ENCODE measurements around the gene SUCLG2. TPM values are rescaled to one million over a fixed set of nuclear protein-coding genes. Genes with fewer than 3 reads are reported as not detected.

The SUCLG2 gene
- total and polyA plus RNA-seq, 7 donors = 63.1 to 289 (median 70.9) TPM

DNA sequence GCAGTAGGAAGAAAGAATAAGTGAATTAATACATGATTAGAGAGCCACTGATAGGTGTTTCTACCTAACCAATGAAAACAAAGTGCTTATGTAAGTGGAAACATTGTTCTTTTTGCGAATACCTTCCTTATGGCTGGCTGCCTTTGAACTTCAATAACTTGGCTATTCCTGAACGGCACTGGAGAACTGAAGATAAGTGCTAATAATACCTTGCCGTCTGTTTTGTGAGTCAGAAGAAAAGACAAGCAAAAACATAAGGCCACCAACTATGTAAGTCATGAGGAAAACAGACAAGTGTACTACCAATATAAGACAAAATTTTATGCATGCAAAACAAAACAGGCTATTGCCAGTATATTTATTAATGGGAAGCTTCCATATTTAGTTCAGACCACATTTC lies 160.6 kb downstream of the SUCLG2 start:
- Histone ChIP-seq H3K4me1 (peaks cover 0 to 17% (median 8%) of the 10 kb centered on the region in 4 donors), H3K9me3 (no peaks in the 10 kb centered on the region), H3K27ac (no peak overlapping the region), H3K4me3 (no peak overlapping the region), H3K36me3 (peaks cover 0 to 16% (median 0%) of the 10 kb centered on the region in 4 donors), H3K27me3 (no peaks in the 10 kb centered on the region)
- 93% methylated on average over 3 of the region's 3 CpGs for WGBS, 2 donors
- intact Hi-C loops (cut with DNase I) = no loop called here
- DNase-seq = no peak
- no peak for TF ChIP-seq POLR2A (IDR thresholded peaks at IDR 0.05)
- no peak for TF ChIP-seq CTCF (IDR thresholded peaks at IDR 0.05)
- no peak for TF ChIP-seq POLR2AphosphoS5 (IDR thresholded peaks at IDR 0.05)
- TF ChIP-seq EP300 (IDR thresholded peaks at IDR 0.05) = no peak

GRCh38 chr3:67490658-67491057 lies 163.8 kb downstream of the SUCLG2 start:
- Histone ChIP-seq H3K36me3 (peaks cover 0 to 15% (median 0%) of the 10 kb centered on the region in 4 donors), H3K27ac (peak overlapping the region in 1 of 4 donors; percentile 59), H3K4me3 (no peak overlapping the region), H3K9me3 (no peaks in the 10 kb centered on the region), H3K27me3 (no peaks in the 10 kb centered on the region), H3K4me1 (peaks cover 0 to 30% (median 18%) of the 10 kb centered on the region in 4 donors)
- WGBS, 2 donors = 96 to 100% methylated on average over 1 of the region's 1 CpG
- DNase-seq = no peak
- intact Hi-C loops (cut with DNase I) = no loop called here
- TF ChIP-seq CTCF (IDR thresholded peaks at IDR 0.05) (no peak), POLR2AphosphoS5 (IDR thresholded peaks at IDR 0.05) (no peak), POLR2A (IDR thresholded peaks at IDR 0.05) (no peak), EP300 (IDR thresholded peaks at IDR 0.05) (no peak)

DNA sequence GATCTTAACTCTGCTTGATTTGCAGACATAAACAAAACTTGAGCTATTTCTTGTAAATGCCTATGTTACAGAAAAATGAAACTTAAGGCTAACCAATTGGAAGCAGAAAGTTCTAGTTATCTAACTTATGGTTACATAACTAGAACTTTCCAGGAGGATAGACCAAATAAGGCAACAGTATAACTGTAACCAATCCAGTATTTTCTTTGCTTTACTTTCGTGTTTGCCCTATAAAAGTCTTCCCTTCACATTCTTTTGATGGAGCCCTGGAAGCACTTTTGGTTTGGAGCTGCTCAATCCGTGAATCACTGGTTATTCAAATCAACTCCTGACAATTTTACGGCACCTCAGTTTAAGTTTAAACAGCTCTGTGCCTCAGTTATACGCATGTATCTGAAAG lies 164.6 kb downstream of the SUCLG2 start:
- WGBS, 2 donors = 63 to 66% methylated on average over 4 of the region's 4 CpGs
- intact Hi-C loops (cut with DNase I) = no loop called here
- Histone ChIP-seq H3K27ac (peak overlapping the region in 2 of 4 donors; percentile 25 to 59), H3K4me1 (peaks cover 0 to 30% (median 18%) of the 10 kb centered on the region in 4 donors), H3K4me3 (no peak overlapping the region), H3K27me3 (no peaks in the 10 kb centered on the region), H3K36me3 (peaks cover 0 to 7% (median 0%) of the 10 kb centered on the region in 4 donors), H3K9me3 (no peaks in the 10 kb centered on the region)
- no peak for DNase-seq
- no peak for TF ChIP-seq POLR2AphosphoS5 (IDR thresholded peaks at IDR 0.05)
- TF ChIP-seq CTCF (IDR thresholded peaks at IDR 0.05) = no peak

DNA sequence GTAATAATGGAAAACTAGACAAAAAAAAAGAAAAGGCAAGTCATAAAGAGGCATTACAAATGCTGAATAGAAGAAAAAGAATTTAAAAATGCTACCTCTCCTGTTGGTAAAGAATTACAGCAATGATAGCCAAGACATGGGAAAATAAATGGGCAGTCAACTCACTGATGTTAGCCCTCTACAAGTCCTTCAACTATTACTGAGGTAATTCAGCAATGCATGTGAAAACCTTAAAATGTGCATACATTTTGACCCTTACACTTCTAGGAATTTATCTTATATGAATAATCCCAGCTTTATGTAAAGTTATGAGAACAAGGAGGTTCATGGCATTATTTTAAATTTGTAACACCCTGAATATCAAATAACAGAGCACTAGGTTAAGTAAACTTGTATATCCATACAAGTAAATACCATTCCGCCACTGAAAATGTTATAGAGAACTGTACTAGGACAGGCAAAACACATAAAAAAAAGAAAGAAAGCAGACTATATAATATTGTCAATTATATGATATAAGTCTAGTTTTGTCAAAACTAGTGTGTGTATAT lies 166.8 kb downstream of the SUCLG2 start:
- 97 to 98% methylated on average over 1 of the region's 1 CpG for WGBS, 2 donors

More for the DNA sequence above, 166.8 kb downstream of the SUCLG2 start:
- Histone ChIP-seq H3K36me3 (no peaks in the 10 kb centered on the region), H3K4me1 (peaks cover 0 to 30% (median 18%) of the 10 kb centered on the region in 4 donors), H3K27me3 (no peaks in the 10 kb centered on the region), H3K9me3 (no peaks in the 10 kb centered on the region), H3K27ac (no peak overlapping the region), H3K4me3 (no peak overlapping the region)
- intact Hi-C loops (cut with DNase I) = no loop called here
- no peak for TF ChIP-seq CTCF (IDR thresholded peaks at IDR 0.05)
- TF ChIP-seq EP300 (IDR thresholded peaks at IDR 0.05) = no peak
- TF ChIP-seq POLR2AphosphoS5 (IDR thresholded peaks at IDR 0.05) = no peak
- TF ChIP-seq POLR2A (IDR thresholded peaks at IDR 0.05) = no peak
- DNase-seq = no peak
